ENCODE results near the gene OBSCN. TPM values are rescaled to one million over a fixed set of nuclear protein-coding genes. Genes with fewer than 3 reads are reported as not detected.
A peak's percentile ranks its signal among the peaks of the same experiment; 100 is the strongest.

OBSCN gene
- total RNA-seq, 1 donor from 2014 or later = 16.9 TPM

DNA sequence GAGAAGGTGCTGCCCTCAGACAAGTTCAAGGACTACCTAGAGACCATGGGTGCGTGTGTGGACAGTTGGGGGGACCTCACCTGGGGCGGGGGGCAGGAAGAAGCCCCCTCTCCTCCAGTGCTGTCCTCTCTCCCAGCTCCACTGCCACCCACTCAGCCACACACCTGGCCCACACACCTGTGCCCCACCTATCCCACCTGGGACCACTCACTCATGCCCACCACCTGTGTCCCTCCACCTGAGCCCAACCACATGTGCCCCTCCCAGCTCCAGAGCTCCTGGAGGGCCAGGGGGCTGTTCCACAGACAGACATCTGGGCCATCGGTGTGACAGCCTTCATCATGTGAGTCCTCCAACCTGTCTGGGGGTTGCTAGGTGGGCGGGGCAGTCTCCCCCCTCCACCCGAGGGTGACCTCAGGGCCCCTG is 169.8 kb downstream of the OBSCN start:
- no peaks in the 10 kb centered on the region for H3K36me3 Mint-ChIP-seq (ENCODE audit: low read depth, unreplicated experiment)
- peaks cover 14% of the 10 kb centered on the region for H3K27me3 Mint-ChIP-seq (ENCODE audit: unreplicated experiment)
- H3K27ac Mint-ChIP-seq (ENCODE audit: unreplicated experiment) = no peak overlapping the region
- no peaks in the 10 kb centered on the region for H3K9me3 Mint-ChIP-seq (ENCODE audit: unreplicated experiment)
- no peak for DNase-seq (ENCODE audit: low spot score)
- TF ChIP-seq, protein P1, sequence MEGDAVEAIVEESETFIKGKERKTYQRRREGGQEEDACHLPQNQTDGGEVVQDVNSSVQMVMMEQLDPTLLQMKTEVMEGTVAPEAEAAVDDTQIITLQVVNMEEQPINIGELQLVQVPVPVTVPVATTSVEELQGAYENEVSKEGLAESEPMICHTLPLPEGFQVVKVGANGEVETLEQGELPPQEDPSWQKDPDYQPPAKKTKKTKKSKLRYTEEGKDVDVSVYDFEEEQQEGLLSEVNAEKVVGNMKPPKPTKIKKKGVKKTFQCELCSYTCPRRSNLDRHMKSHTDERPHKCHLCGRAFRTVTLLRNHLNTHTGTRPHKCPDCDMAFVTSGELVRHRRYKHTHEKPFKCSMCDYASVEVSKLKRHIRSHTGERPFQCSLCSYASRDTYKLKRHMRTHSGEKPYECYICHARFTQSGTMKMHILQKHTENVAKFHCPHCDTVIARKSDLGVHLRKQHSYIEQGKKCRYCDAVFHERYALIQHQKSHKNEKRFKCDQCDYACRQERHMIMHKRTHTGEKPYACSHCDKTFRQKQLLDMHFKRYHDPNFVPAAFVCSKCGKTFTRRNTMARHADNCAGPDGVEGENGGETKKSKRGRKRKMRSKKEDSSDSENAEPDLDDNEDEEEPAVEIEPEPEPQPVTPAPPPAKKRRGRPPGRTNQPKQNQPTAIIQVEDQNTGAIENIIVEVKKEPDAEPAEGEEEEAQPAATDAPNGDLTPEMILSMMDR (IDR thresholded peaks at IDR 0.05; ENCODE audit: unreplicated experiment) = no peak
- H3K4me3 Mint-ChIP-seq (ENCODE audit: unreplicated experiment) = peak overlapping the region; percentile 37
- H3K4me1 Mint-ChIP-seq (ENCODE audit: unreplicated experiment) = peaks cover 3% of the 10 kb centered on the region

DNA sequence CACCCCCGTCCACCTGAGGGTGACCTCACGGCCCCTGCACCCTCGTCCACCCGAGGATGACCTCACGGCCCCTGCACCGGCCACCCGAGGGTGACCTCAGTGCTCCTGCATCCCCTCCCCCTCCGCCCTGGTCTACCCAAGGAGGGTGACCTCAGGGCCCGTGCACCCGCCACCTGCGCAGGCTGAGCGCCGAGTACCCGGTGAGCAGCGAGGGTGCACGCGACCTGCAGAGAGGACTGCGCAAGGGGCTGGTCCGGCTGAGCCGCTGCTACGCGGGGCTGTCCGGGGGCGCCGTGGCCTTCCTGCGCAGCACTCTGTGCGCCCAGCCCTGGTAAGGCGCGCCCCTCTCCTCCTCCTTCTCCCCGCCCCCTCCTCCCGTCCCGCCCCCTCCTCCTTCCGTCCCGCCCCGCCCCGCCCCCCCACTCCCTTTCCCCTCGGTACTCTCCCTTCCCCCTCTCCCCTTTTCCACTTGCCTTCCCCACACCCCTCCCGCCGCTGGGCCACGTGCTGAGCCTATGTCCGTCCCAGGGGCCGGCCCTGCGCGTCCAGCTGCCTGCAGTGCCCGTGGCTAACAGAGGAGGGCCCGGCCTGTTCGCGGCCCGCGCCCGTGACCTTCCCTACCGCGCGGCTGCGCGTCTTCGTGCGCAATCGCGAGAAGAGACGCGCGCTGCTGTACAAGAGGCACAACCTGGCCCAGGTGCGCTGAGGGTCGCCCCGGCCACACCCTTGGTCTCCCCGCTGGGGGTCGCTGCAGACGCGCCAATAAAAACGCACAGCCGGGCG is 170.4 kb downstream of the OBSCN start:
- Mint-ChIP-seq H3K4me1 (ENCODE audit: unreplicated experiment) (peaks cover 3% of the 10 kb centered on the region), H3K36me3 (ENCODE audit: low read depth, unreplicated experiment) (no peaks in the 10 kb centered on the region), H3K27me3 (ENCODE audit: unreplicated experiment) (peaks cover 14% of the 10 kb centered on the region), H3K27ac (ENCODE audit: unreplicated experiment) (no peak overlapping the region), H3K4me3 (ENCODE audit: unreplicated experiment) (peak overlapping the region; percentile 88), H3K9me3 (ENCODE audit: unreplicated experiment) (no peaks in the 10 kb centered on the region)
- TF ChIP-seq, protein P1 (IDR thresholded peaks at IDR 0.05; ENCODE audit: unreplicated experiment) = peak; percentile 76
- peak; percentile 60 for DNase-seq (ENCODE audit: low spot score)

DNA sequence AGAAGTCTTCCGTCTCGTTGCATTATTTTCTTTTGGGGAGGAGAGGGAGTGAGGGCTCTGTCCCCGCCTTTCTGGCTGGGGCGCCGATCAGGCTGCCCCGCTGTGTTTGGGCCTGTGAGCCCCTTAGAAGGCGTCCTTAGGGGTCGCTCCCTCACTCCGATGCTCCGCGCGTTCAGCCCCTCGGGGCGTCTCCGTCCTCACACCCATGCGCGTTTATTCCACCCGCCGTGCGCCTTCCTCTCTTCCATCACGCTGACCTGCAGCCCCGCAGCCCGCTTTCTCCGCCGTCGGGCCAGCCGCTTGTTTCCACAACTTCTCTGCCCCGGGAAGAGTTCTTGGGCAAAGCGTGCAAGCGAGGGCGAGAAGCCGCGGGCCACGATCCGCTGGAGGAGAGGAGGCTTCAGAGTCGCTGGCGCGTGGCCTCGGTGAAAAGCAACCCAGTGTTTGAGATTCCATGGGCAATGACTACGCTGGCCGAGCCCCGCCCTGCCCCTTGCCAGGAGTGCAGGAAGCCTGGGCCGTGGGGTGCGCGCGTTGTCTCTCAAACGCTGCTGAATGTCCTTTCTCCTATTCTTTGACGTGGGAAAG is 171.1 kb downstream of the OBSCN start:
- H3K27me3 Mint-ChIP-seq (ENCODE audit: unreplicated experiment) = peaks cover 14% of the 10 kb centered on the region

DNA sequence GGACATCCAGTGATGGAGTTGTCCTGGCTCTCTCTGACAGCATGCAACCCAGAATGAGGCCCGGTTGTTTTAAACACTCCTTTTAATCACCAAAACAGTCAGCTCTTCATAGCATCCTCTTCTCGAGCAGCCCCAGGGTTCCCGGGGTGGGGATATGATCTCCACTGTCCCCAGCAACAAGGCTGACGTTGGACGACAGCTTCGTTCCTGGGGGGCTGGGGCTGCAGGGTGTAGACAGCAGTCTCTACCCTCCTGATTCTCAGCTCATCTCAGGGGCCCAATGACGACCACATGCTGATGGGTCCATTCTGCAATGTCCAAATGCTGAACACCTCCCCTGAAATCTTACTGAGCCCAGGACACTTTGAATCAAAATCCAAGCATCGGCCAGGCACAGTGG is 171.8 kb downstream of the OBSCN start:
- H3K4me3 Mint-ChIP-seq (ENCODE audit: unreplicated experiment) = no peak overlapping the region
- H3K36me3 Mint-ChIP-seq (ENCODE audit: low read depth, unreplicated experiment) = no peaks in the 10 kb centered on the region
- H3K4me1 Mint-ChIP-seq (ENCODE audit: unreplicated experiment) = peaks cover 3% of the 10 kb centered on the region
- H3K27ac Mint-ChIP-seq (ENCODE audit: unreplicated experiment) = no peak overlapping the region
- H3K9me3 Mint-ChIP-seq (ENCODE audit: unreplicated experiment) = no peaks in the 10 kb centered on the region
- DNase-seq (ENCODE audit: low spot score) = no peak
- TF ChIP-seq, protein P1 (IDR thresholded peaks at IDR 0.05; ENCODE audit: unreplicated experiment) = no peak
- H3K27me3 Mint-ChIP-seq (ENCODE audit: unreplicated experiment) = peaks cover 14% of the 10 kb centered on the region

More for the DNA sequence above, 171.1 kb downstream of the OBSCN start:
- Mint-ChIP-seq H3K4me1 (ENCODE audit: unreplicated experiment) (peaks cover 3% of the 10 kb centered on the region), H3K36me3 (ENCODE audit: low read depth, unreplicated experiment) (no peaks in the 10 kb centered on the region), H3K9me3 (ENCODE audit: unreplicated experiment) (no peaks in the 10 kb centered on the region), H3K4me3 (ENCODE audit: unreplicated experiment) (peak overlapping the region; percentile 88), H3K27ac (ENCODE audit: unreplicated experiment) (no peak overlapping the region)
- DNase-seq (ENCODE audit: low spot score) = no peak
- TF ChIP-seq, protein P1 (IDR thresholded peaks at IDR 0.05; ENCODE audit: unreplicated experiment) = no peak

DNA sequence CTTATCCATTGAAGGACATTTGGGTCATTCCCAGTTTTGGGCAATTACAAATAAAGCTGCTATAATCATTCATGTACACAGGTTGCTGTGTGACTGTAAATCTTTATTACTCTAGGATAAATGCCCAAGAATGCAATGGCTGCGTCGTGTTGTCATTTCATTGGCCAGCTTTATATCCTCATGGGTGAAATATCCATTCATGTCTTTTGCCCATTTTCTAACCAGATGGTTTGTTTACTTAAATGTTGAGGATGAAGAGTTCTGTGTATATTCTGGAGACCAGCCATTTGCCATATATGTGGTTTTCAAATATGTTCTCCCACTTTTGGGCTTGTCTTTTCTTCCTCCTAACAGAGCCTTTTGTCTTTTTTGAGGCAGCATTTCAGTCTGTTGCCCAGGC is 173.5 kb downstream of the OBSCN start:
- H3K9me3 Mint-ChIP-seq (ENCODE audit: unreplicated experiment) = no peaks in the 10 kb centered on the region
- no peak for DNase-seq (ENCODE audit: low spot score)
- no peak overlapping the region for H3K27ac Mint-ChIP-seq (ENCODE audit: unreplicated experiment)
- H3K36me3 Mint-ChIP-seq (ENCODE audit: low read depth, unreplicated experiment) = no peaks in the 10 kb centered on the region
- no peak overlapping the region for H3K4me3 Mint-ChIP-seq (ENCODE audit: unreplicated experiment)
- H3K4me1 Mint-ChIP-seq (ENCODE audit: unreplicated experiment) = peaks cover 3% of the 10 kb centered on the region
- TF ChIP-seq, protein P1 (IDR thresholded peaks at IDR 0.05; ENCODE audit: unreplicated experiment) = no peak
- H3K27me3 Mint-ChIP-seq (ENCODE audit: unreplicated experiment) = peaks cover 10% of the 10 kb centered on the region
